GM21723 (cell line): ENCODE measurements around the gene AHDC1.
"Not testable (repeated sequence)": the region's sequence is repeated elsewhere in the genome, so short reads cannot be mapped to it uniquely, and the experiment has no call there.

Experiments
- ATAC-seq: cut with Tn5 transposase; IDR thresholded peaks from one replicate; pipeline ENCODE4 v1.9.1; 2021; ENCODE audit warnings: mild to moderate bottlenecking, moderate library complexity; ENCODE audit not compliant: unreplicated experiment

Gene AHDC1

DNA sequence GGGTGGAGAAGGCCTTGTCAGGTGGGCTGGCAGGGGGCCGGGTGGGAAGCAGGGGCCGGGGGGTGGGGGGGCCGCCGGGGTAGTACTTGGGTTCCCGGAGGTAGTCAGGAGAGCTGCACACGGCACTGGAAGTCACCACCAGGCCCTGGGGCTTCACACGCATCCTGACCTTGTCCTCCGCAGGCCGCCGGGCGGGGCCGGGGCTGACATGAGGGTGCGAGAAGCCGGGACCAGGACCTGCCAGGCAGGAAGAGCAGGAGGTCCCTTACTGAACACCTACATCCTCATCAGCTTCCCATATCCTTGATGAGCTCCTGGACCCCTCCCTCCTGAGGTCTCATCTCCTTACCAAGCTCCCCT is 52.0 kb downstream of the AHDC1 start:
- no peak for ATAC-seq

- ATAC-seq = no peak
Observed at GRCh38 chr1:27551170-27551952, 52.6 kb downstream of the AHDC1 start.

- ATAC-seq = no peak
Observed at GRCh38 chr1:27550510-27551169, 53.3 kb downstream of the AHDC1 start.

GRCh38 chr1:27549807-27550408 is 54.0 kb downstream of the AHDC1 start:
- no peak for ATAC-seq

- ATAC-seq = no peak
Observed at GRCh38 chr1:27548858-27549719, 54.9 kb downstream of the AHDC1 start.

DNA sequence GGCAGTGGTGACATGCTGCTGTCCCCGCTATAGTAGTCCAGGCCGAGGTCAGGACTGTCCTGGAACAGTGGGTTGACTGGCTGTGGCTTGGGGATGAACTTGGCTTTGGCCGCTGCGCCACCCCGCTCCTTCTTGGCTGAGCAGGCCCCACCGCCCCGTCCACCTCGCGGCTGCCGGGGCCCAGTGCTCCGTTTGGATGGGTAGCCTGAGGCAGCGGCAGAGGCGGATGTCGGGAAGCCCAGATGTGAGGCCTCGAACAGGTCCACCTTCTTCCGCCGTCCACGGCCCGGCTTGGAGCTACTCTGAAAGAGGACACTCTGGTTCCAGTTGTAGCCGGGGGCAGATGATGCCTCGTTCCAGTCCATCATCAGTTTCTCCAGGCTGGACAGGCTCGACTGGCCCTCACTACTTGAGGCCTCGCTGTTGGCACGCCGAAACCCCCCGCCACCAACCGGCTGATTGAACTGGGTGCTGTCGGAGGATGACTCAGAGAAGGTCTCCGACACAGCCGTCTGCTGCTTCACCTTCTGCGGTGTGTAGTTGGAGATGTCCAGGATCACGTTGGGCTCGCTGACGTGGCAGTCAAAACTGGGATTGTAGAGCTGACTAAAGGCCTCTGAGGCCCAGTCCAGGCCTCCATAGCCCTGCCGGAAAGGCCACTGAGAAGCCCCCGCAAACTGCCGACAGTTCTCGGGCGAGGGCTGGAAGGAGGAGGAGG is 55.6 kb downstream of the AHDC1 start:
- no peak for ATAC-seq

- no peak for ATAC-seq
Observed at GRCh38 chr1:27547220-27548116, 56.5 kb downstream of the AHDC1 start.

DNA sequence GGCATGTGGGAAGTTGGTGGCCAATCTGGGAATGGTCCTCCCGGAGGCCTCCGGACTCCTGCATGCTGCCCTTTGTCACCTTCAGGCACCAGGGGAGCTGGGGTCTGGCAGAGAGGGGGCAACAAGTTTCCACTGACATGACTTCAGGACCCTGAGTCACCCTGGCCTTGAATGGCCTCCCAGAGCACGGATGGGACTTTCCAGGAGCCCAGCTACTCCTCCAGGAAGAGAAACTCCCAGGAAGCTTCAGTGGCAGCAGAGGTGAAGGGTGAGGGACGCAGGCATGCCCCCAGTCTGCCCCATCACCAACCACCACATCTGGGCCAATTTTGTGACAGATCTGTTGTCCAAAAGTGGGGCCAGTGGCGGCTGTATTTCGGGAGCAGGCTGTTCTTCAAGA is 58.1 kb downstream of the AHDC1 start:
- no peak for ATAC-seq

- ATAC-seq = no peak
Observed at GRCh38 chr1:27545271-27545670, 58.7 kb downstream of the AHDC1 start.

DNA sequence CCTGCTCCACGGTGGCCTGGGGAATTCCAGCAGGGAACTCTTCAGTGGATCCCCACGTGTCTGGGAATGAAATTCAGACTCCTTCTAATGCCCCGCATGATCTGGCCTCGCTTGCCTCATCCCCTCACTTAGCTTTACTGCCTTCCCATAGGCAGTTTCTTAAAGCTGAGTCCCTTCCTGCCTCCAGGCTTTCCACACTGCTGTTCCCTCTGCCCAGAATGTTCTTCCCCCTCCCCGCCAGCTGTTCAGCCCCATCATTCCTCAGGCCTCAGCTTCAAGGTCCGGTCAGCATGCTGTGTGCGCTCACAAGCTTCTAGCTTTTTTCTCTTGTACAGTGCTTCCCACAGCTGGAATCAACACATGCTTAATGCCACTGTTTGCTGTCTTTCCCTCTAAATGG is 59.1 kb downstream of the AHDC1 start:
- ATAC-seq = no peak

GRCh38 chr1:27543284-27543683 is 60.7 kb downstream of the AHDC1 start:
- no peak for ATAC-seq

GRCh38 chr1:27542463-27543273 is 61.3 kb downstream of the AHDC1 start:
- no peak for ATAC-seq

DNA sequence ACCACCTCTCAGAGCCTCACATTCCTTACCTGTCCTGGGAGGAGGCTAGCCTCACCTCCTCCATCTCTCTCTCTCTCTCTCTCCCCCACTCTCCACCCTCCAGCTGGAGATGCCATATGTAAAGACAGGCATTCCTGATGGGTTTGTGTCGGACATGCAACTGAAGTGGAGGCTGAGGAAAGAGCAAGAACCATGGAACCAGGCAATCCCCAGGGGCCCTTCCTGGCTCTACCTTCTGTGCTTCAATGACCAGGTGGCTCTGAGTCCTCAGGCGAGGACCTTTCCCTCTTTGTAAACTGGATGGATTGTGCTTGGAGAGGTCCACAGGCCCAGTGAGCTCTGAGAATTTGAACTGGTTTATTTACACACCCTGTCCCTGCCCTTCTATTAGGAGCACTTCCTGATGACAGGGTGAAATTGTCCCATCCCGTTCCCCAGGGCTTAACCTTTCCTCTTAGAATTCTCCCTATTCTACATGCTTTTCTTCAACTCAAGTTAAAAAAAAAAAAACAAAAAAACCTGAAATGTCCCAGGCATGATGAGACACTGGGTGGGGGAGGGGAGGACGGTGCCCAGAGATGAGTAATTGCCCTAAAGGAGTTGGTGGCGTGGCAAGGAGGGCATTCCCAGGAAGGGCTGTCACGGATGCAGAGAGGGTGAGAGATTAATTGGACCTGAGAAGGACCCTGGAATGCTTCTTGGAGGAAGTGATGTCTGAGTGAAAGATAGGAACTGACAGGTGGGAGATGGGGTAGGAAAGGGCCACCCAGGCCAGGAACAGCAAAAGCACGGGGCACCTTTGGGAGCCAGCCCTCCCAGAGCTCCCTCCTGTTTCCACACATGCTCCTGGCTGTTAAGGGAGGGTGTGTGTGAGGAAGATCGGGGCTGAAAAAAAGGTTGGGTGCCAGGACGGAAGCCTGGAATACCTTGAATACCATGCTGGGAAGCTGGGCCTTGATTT is 63.8 kb downstream of the AHDC1 start:
- no peak for ATAC-seq

DNA sequence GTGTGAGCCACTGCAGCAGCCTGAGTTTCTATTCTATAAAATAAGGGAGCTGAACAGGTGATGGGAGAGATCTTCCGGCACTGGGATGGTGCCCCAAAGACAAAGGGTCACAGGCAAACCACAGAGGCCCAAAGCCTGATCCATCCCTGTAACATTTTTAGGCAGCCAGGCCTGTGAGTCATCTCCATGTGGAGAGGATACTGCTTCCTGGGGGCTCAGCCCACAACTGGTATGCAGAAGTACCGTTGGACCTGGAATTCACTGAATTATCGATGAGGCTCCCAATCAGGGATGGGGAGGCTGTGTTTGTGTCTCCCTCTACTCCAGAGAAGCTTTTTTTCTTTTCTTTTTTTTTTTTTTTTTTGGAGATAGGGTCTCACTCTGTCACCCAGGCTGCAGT is 65.2 kb downstream of the AHDC1 start:
- ATAC-seq = no peak

DNA sequence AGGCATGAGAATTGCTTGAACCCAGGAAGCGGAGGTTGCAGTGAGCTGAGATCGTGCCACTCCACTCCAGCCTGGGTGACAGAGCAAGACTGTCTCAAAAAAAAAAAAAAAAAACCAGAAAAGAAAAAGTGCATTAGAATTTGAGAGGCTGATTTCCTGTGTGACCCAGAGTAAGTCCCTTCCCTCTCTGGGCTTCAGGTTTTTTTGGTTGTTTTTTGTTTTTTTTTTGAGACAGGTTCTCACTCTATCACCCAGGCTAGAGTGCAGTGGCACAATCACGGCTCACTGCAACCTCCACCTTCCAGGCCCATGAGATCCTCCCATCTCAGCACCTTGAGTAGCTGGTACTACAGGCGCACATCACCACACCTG is 65.7 kb downstream of the AHDC1 start:
- not testable (repeated sequence) for ATAC-seq

DNA sequence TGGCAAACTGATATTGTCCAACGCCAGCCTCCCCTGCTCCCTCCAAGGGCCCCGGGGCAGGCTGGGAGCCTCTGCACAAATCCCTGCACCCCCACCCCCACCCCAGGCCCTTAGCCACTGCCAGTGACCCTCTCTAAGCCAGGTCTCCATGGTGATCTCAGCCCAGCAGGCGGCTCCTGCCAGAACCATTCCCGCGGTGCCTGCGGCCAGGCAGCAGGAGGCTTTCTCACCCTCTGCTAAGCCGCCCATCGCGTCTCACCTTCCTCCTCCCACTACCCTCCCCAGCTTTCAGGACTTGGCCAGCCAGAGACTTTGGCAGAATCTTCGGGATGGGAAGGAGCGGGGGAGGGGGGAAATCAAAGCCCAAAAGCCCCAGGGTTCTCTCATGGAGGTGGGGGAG is 67.2 kb downstream of the AHDC1 start:
- ATAC-seq = no peak

GRCh38 chr1:27536010-27536757 is 67.8 kb downstream of the AHDC1 start:
- no peak for ATAC-seq
